Mesenchymal stem cell (in vitro differentiated cells and primary cell): Measurements from ENCODE around the gene NPHP1.

Source experiments
- DNase-seq: peaks from one replicate; pipeline ENCODE4 v3.0.0-alpha.2; 2013
- H2AFZ ChIP-seq: one replicate; pipeline ENCODE4 v1.6.1; 2013; ENCODE audit warnings: low read depth, mild to moderate bottlenecking, control low read depth, inconsistent platforms, low read length, moderate library complexity
- H2AK5ac ChIP-seq: 2 replicates; pipeline ENCODE4 v1.6.1; 2013; ENCODE audit warnings: low read length, moderate library complexity, mild to moderate bottlenecking, inconsistent platforms; ENCODE audit not compliant: severe bottlenecking
- H2BK120ac ChIP-seq: one replicate; pipeline ENCODE4 v1.6.1; 2013; ENCODE audit warnings: low read depth, mild to moderate bottlenecking, inconsistent platforms, low read length, moderate library complexity
- H2BK12ac ChIP-seq, 2 experiments: one replicate each; pipeline ENCODE4 v1.6.1; 2013; ENCODE audit warnings: inconsistent platforms in 2 of 2, low read length in 2 of 2, mild to moderate bottlenecking in 2 of 2, moderate library complexity in 2 of 2, control low read depth in 1 of 2
- H2BK15ac ChIP-seq: one replicate; pipeline ENCODE4 v1.6.1; 2013; ENCODE audit warnings: mild to moderate bottlenecking, low read depth, inconsistent platforms; ENCODE audit not compliant: poor library complexity, severe bottlenecking
- H2BK5ac ChIP-seq: 2 replicates; pipeline ENCODE4 v1.6.1; 2013; ENCODE audit warnings: low read depth, mild to moderate bottlenecking, low read length, control low read depth, inconsistent platforms; ENCODE audit not compliant: poor library complexity, severe bottlenecking
- H3K14ac ChIP-seq, 2 experiments: one replicate each; pipeline ENCODE4 v1.6.1; 2013; ENCODE audit warnings: inconsistent platforms in 2 of 2, low read length in 2 of 2, control low read depth in 1 of 2, mild to moderate bottlenecking in 1 of 2, moderate library complexity in 1 of 2
- H3K18ac ChIP-seq, 2 experiments: one replicate each; pipeline ENCODE4 v1.6.1; 2013; ENCODE audit warnings: inconsistent platforms in 2 of 2, low read length in 2 of 2, control low read depth in 1 of 2, low read depth in 1 of 2, mild to moderate bottlenecking in 1 of 2
- H3K23ac ChIP-seq, 2 experiments: one replicate each; pipeline ENCODE4 v1.6.1; 2013; ENCODE audit warnings: inconsistent platforms in 2 of 2, low read length in 2 of 2, mild to moderate bottlenecking in 2 of 2, moderate library complexity in 2 of 2, control low read depth in 1 of 2
- H3K27ac ChIP-seq: 2 replicates; pipeline ENCODE4 v1.5.1; 2013; ENCODE audit warnings: mild to moderate bottlenecking, moderate library complexity, low read length, control low read depth, inconsistent platforms; ENCODE audit not compliant: poor library complexity, severe bottlenecking
- H3K27me3 ChIP-seq, 2 experiments: 2 replicates each; pipeline versions ENCODE4 v1.6.1 to v1.7.0; 2013; ENCODE audit warnings: low read length in 2 of 2, mild to moderate bottlenecking in 2 of 2, moderate library complexity in 2 of 2, control low read depth in 1 of 2, inconsistent platforms in 1 of 2; ENCODE audit not compliant: control insufficient read depth in 1 of 2, insufficient read depth in 1 of 2
- H3K36me3 ChIP-seq, 2 experiments: 2 replicates each; pipeline versions ENCODE4 v1.6.1 to v1.7.0; 2013; ENCODE audit warnings: low read length in 2 of 2, control low read depth in 1 of 2, inconsistent platforms in 1 of 2, low read depth in 1 of 2, mild to moderate bottlenecking in 1 of 2; ENCODE audit not compliant: insufficient read depth in 2 of 2, control insufficient read depth in 1 of 2
- H3K4ac ChIP-seq, 2 experiments: one replicate each; pipeline ENCODE4 v1.6.1; 2013; ENCODE audit warnings: inconsistent platforms in 2 of 2, low read length in 2 of 2, mild to moderate bottlenecking in 2 of 2, moderate library complexity in 2 of 2, control low read depth in 1 of 2, low read depth in 1 of 2
- H3K4me1 ChIP-seq: 2 replicates; pipeline ENCODE4 v1.6.1; 2013; ENCODE audit warnings: low read depth, low read length, control low read depth; ENCODE audit not compliant: control insufficient read depth, insufficient read depth
- H3K4me2 ChIP-seq: 2 replicates; pipeline ENCODE4 v1.6.1; 2013; ENCODE audit warnings: low read length, mild to moderate bottlenecking, inconsistent platforms; ENCODE audit not compliant: poor library complexity, severe bottlenecking
- H3K4me3 ChIP-seq, 2 experiments: 2 replicates each; pipeline versions ENCODE4 v1.5.1 to v1.7.0; 2013; ENCODE audit warnings: low read length in 2 of 2, mild to moderate bottlenecking in 2 of 2, control low read depth in 1 of 2, low read depth in 1 of 2; ENCODE audit not compliant: insufficient read depth in 1 of 2
- H3K79me1 ChIP-seq: replicated peaks from 2 replicates; pipeline ENCODE4 v1.6.1; 2013; ENCODE audit warnings: mild to moderate bottlenecking, control low read depth, low read length, inconsistent platforms; ENCODE audit not compliant: poor library complexity, severe bottlenecking
- H3K9ac ChIP-seq: 2 replicates; pipeline ENCODE4 v1.7.0; 2013; ENCODE audit warnings: mild to moderate bottlenecking, low read length, moderate library complexity
- H3K9me3 ChIP-seq: 2 replicates; pipeline ENCODE4 v1.7.0; 2013; ENCODE audit warnings: mild to moderate bottlenecking, low read length; ENCODE audit not compliant: control insufficient read depth
- H4K8ac ChIP-seq: one replicate; pipeline ENCODE4 v1.6.1; 2013; ENCODE audit warnings: inconsistent platforms, mild to moderate bottlenecking, low read length, moderate library complexity
- H4K91ac ChIP-seq: one replicate; pipeline ENCODE4 v1.6.1; 2013; ENCODE audit warnings: mild to moderate bottlenecking, low read length, inconsistent platforms
- WGBS: methylation state at CpG from one replicate; pipeline ENCODE4 v1.1.7; 2013; ENCODE audit warnings: mixed read lengths; 5-methylcytosine and 5-hydroxymethylcytosine counted together

Gene NPHP1

GRCh38 chr2:110146183-110146944 is 58.4 kb downstream of the NPHP1 start:
- H3K9ac ChIP-seq = no peak overlapping the region
- no peaks in the 10 kb centered on the region for H3K27me3 ChIP-seq
- H3K4me2 ChIP-seq = no peak overlapping the region
- H3K4me3 ChIP-seq = no peak overlapping the region
- no peak overlapping the region for H3K18ac ChIP-seq
- no peak overlapping the region for H4K8ac ChIP-seq
- H3K9me3 ChIP-seq = no peaks in the 10 kb centered on the region
- no peak overlapping the region for H2BK15ac ChIP-seq
- H2AFZ ChIP-seq = no peak overlapping the region
- no peak overlapping the region for H2BK120ac ChIP-seq
- no peak overlapping the region for H4K91ac ChIP-seq
- peaks cover 0 to 3% of the 10 kb centered on the region in 2 experiments for H3K36me3 ChIP-seq
- DNase-seq = no peak
- no peak overlapping the region for H3K23ac ChIP-seq
- H3K4me1 ChIP-seq = no peaks in the 10 kb centered on the region
- H2BK5ac ChIP-seq = no peak overlapping the region
- no peak overlapping the region for H3K14ac ChIP-seq
- H3K4ac ChIP-seq = no peak overlapping the region
- no peak overlapping the region for H2AK5ac ChIP-seq
- 100% methylated on average over 1 of the region's 2 CpGs for WGBS
- no peak overlapping the region for H2BK12ac ChIP-seq
- no peak overlapping the region for H3K27ac ChIP-seq
- no peaks in the 10 kb centered on the region for H3K79me1 ChIP-seq

GRCh38 chr2:110143982-110144381 is 60.8 kb downstream of the NPHP1 start:
- Histone ChIP-seq H2AK5ac (no peak overlapping the region), H3K4me2 (no peak overlapping the region), H3K27ac (no peak overlapping the region), H2BK5ac (no peak overlapping the region), H3K4me3 (no peak overlapping the region), H3K23ac (no peak overlapping the region), H3K79me1 (no peaks in the 10 kb centered on the region), H2BK12ac (no peak overlapping the region), H3K27me3 (no peaks in the 10 kb centered on the region), H2AFZ (no peak overlapping the region), H4K91ac (no peak overlapping the region), H3K14ac (no peak overlapping the region), H2BK15ac (no peak overlapping the region), H3K9ac (no peak overlapping the region), H3K4me1 (no peaks in the 10 kb centered on the region), H3K36me3 (peaks cover 0 to 3% of the 10 kb centered on the region in 2 experiments), H3K18ac (no peak overlapping the region), H3K4ac (no peak overlapping the region), H2BK120ac (no peak overlapping the region), H4K8ac (no peak overlapping the region), H3K9me3 (no peaks in the 10 kb centered on the region)
- no peak for DNase-seq

- no peak overlapping the region for H2BK15ac ChIP-seq
- H3K4ac ChIP-seq = no peak overlapping the region
- no peaks in the 10 kb centered on the region for H3K79me1 ChIP-seq
- no peak overlapping the region for H3K23ac ChIP-seq
- no peak overlapping the region for H3K18ac ChIP-seq
- no peak overlapping the region for H4K91ac ChIP-seq
- H3K4me1 ChIP-seq = no peaks in the 10 kb centered on the region
- H2BK5ac ChIP-seq = no peak overlapping the region
- H3K27ac ChIP-seq = no peak overlapping the region
- no peak for DNase-seq
- no peak overlapping the region for H4K8ac ChIP-seq
- H3K27me3 ChIP-seq = no peaks in the 10 kb centered on the region
- no peaks in the 10 kb centered on the region for H3K9me3 ChIP-seq
- WGBS = 100% methylated on average over 1 of the region's 1 CpG
- H2AK5ac ChIP-seq = no peak overlapping the region
- H2BK120ac ChIP-seq = no peak overlapping the region
- H3K9ac ChIP-seq = no peak overlapping the region
- no peak overlapping the region for H3K4me2 ChIP-seq
- no peak overlapping the region for H3K14ac ChIP-seq
- H2AFZ ChIP-seq = no peak overlapping the region
- H3K4me3 ChIP-seq = no peak overlapping the region
- H3K36me3 ChIP-seq = peaks cover 0 to 3% of the 10 kb centered on the region in 2 experiments
- H2BK12ac ChIP-seq = no peak overlapping the region
Observed at GRCh38 chr2:110140401-110140800, 64.4 kb downstream of the NPHP1 start.

GRCh38 chr2:110134025-110134424 is 70.8 kb downstream of the NPHP1 start:
- no peak overlapping the region for H2BK120ac ChIP-seq
- H2AK5ac ChIP-seq = no peak overlapping the region
- no peak for DNase-seq
- no peak overlapping the region for H2BK15ac ChIP-seq
- no peak overlapping the region for H2AFZ ChIP-seq
- H3K27ac ChIP-seq = no peak overlapping the region
- H3K18ac ChIP-seq = no peak overlapping the region
- no peak overlapping the region for H3K4me2 ChIP-seq
- no peak overlapping the region for H3K4ac ChIP-seq
- no peak overlapping the region for H2BK12ac ChIP-seq
- no peak overlapping the region for H3K14ac ChIP-seq
- H3K9ac ChIP-seq = no peak overlapping the region
- peaks cover 0 to 5% of the 10 kb centered on the region in 2 experiments for H3K36me3 ChIP-seq
- no peak overlapping the region for H3K23ac ChIP-seq
- H3K79me1 ChIP-seq = no peaks in the 10 kb centered on the region
- H2BK5ac ChIP-seq = no peak overlapping the region
- no peaks in the 10 kb centered on the region for H3K27me3 ChIP-seq
- no peak overlapping the region for H4K91ac ChIP-seq
- H3K9me3 ChIP-seq = peaks cover 10% of the 10 kb centered on the region
- H3K4me3 ChIP-seq = no peak overlapping the region
- H4K8ac ChIP-seq = no peak overlapping the region
- H3K4me1 ChIP-seq = no peaks in the 10 kb centered on the region
